HEK293T (cell line): ENCODE results near the gene OPCML.

Experiments used
- ARNT ChIP-seq: fragments of 450-650 bp; IDR thresholded peaks from 2 replicates; pipeline ENCODE4 v1.6.1; 2017; ENCODE audit warnings: mild to moderate bottlenecking
- BHLHE40 ChIP-seq: fragments of 450-650 bp; IDR thresholded peaks from 2 replicates; pipeline ENCODE4 v1.6.1; 2016; ENCODE audit warnings: mild to moderate bottlenecking, moderate library complexity, borderline replicate concordance
- ELF4 ChIP-seq: fragments of 450-650 bp; IDR thresholded peaks from 2 replicates; pipeline ENCODE4 v1.6.1; 2017; ENCODE audit warnings: antibody characterized with exemption
- FOXA1 ChIP-seq: fragments of 450-650 bp; IDR thresholded peaks from 2 replicates; pipeline ENCODE4 v1.6.1; 2016; ENCODE audit warnings: mild to moderate bottlenecking
- FOXK2 ChIP-seq: fragments of 450-650 bp; IDR thresholded peaks from 2 replicates; pipeline ENCODE4 v1.6.1; 2016; ENCODE audit warnings: mild to moderate bottlenecking
- FOXM1 ChIP-seq: fragments of 450-650 bp; IDR thresholded peaks from 2 replicates; pipeline ENCODE4 v1.6.1; 2017; ENCODE audit warnings: mild to moderate bottlenecking, borderline replicate concordance
- NFRKB ChIP-seq: fragments of 450-650 bp; IDR thresholded peaks from 2 replicates; pipeline ENCODE4 v1.6.1; 2016; ENCODE audit warnings: mild to moderate bottlenecking, moderate library complexity
- SP1 ChIP-seq: fragments of 450-650 bp; IDR thresholded peaks from 2 replicates; pipeline ENCODE4 v1.6.1; 2017
- TARDBP ChIP-seq: fragments of 450-650 bp; IDR thresholded peaks from 2 replicates; pipeline ENCODE4 v1.6.1; 2016

- no peak for TF ChIP-seq SP1
- no peak for TF ChIP-seq ARNT
- TF ChIP-seq NFRKB: no peak
- no peak for TF ChIP-seq TARDBP
- no peak for TF ChIP-seq FOXA1
- no peak for TF ChIP-seq FOXM1
- no peak for TF ChIP-seq ELF4
- TF ChIP-seq BHLHE40: no peak
- no peak for TF ChIP-seq FOXK2
These were observed 655.6 kb downstream of the OPCML start for GRCh38 chr11:132876705-132877104.
